GM19043 (cell line): ENCODE results near the gene UCK2.

Source experiments
- ATAC-seq: cut with Tn5 transposase; IDR thresholded peaks from one replicate; pipeline ENCODE4 v1.9.1; 2021; ENCODE audit warnings: low read depth; ENCODE audit not compliant: unreplicated experiment

The UCK2 gene

DNA sequence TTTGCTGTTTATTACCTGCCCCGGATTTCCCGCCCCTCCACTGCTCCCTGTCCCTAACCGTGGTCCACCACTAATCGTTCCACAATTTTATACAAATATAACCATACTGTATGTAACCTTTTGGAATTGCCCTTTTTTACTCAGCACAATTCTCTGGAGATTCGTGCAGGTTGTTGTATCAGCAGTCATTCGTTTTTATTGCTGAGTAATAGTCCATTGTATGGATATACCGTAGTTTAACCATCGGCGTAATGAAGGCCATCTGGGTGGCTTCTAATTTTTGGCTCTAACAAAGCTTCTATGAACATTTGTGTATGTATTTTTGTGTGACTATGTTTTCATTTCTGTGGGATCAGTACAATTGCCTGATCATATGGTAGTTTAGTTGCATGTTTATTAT, 50.0 kb downstream of the UCK2 start:
- ATAC-seq = no peak

DNA sequence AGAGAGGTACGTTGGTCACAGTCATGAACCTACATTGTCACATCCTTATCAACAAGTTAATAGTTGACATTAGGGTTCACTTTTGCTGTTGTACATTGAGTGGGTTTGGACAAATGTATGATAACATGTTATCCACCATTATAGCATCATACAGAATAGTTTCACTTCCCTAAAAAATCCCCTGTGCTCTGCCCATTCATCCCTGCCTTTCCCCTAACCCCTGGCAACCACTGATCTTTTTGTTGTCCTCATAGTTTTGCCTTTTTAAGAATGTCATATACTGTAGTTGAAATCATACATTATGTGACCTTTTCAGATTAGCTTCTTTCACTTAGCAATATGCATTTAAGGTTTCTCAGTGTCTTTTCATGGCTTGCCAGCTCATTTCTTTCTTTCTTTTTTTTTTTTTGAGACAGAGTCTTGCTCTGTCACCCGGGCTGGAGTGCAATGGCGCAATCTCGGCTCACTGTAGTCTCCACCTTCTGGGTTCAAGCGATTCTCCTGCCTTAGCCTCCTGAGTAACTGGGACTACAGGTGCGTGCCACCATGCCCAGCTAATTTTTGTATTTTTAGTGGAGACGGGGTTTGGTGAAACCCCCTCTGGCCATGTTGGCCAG, 50.6 kb downstream of the UCK2 start:
- ATAC-seq = peak; percentile 37

DNA sequence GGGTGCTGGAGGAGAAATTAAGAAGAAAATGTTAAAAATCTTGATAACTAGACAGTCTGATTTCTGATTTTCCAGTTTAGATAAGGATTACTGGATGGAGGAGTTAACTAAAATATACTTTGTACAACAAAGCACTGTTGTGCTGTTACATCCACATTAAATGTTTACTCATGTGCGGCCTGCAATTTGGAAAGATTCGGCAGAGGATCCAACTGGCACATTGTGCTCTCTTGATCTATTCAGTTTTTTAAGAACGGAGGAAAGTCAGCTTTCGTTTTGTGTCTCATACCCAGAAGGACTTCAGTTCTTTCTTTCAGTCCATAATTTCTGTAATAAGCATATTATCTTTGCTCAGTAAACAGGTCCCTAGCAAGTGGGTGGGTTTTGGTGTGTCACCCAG, 52.5 kb downstream of the UCK2 start:
- ATAC-seq = no peak

DNA sequence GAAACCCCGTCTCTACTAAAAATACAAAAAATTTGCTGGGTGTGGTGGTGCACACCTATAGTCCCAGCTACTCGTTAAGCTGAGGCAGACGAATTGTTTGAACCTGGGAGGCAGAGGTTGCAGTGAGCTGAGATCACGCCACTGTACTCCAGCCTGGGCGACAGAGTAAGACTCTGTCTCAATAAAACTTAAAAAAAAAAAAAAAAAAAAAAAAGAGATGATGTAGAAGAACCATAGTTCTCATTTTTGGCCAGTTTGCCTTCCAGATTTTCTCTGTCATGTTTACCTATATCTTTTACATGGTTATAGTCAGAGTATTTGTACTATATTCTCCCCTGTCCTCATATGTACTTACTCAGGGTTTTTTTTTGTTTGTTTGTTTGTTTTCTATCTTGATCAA, 53.6 kb downstream of the UCK2 start:
- no peak for ATAC-seq

DNA sequence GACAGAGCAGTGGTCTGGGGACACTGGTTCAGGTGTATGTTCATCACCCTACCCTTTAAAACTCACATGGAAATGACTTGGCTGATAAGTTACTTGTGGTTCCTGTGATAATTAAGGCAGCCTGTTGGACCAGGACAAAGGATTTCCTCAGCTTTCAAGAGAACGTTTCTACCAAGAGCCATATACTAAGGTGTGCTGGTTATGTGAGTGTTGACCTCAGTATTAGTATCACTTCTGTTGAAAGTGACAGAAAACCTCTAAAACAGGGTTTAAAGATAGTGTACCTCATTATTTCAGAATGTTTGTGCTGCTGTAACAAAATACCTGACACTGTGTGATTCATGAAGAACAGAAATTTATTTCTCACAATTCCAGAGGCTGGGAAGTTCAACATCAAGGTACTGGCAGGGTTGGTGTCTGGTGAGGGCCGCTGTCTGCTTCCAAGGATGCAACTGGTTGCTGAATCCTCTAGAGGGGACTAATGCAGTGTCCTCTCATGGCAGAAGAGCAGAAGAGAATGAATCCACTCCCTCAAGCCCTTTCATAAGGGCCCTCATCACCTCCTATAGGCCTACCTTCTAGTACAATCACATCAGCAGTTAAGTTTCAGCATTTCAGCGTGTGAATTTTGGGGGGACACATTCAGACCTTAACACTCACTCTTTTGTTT, 54.9 kb downstream of the UCK2 start:
- peak; percentile 30 for ATAC-seq

DNA sequence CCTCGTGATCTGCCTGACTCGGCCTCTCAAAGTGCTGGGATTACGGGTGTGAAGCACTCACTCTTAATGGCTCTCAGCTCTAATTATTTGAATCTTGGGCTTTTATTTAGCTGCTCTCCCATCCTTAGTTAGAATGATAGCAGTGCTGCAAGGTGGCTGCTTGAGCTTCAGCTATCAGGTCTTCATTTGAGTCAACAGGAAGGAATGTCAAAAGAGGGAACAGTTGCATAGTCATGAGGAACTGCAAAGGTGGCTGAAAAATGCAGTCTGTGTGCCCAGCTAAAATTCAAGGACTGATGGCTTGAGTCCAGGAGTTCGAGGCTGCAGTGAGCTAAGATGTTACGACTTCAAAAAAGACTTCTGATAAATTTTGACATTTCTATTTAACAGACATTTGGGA, 55.6 kb downstream of the UCK2 start:
- ATAC-seq = no peak

DNA sequence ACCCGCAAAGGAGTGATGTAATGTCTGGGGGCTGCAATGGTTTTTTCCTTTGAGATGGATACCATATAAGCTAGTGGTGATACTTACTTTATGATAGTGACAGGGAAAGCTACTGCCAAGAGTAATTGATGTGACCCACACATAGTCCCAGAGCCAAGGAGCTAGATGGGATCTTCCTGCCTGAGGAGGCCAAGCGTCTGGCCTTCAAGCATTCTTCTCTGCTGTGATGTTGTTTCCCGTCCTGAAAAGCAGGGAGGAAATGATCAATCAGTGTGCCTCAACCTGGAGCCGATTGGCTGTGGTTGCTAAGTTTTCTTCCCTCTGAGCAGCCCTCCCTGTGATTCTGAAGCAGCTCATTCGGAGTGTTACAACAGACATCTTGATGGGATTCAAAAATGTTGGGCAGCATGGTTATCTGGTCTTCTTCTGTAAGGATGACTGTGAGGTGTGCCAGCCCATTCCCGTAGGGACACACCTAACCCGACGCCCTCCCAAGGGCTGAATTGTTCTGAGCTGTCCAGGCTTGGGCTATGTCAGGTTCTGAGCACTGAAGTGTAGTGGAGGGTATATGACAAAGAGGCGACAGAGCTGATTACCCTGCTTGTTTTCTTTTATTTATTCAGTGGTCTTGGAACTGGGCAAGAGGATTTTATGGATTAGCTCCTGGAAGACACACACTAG, 56.7 kb downstream of the UCK2 start:
- no peak for ATAC-seq

DNA sequence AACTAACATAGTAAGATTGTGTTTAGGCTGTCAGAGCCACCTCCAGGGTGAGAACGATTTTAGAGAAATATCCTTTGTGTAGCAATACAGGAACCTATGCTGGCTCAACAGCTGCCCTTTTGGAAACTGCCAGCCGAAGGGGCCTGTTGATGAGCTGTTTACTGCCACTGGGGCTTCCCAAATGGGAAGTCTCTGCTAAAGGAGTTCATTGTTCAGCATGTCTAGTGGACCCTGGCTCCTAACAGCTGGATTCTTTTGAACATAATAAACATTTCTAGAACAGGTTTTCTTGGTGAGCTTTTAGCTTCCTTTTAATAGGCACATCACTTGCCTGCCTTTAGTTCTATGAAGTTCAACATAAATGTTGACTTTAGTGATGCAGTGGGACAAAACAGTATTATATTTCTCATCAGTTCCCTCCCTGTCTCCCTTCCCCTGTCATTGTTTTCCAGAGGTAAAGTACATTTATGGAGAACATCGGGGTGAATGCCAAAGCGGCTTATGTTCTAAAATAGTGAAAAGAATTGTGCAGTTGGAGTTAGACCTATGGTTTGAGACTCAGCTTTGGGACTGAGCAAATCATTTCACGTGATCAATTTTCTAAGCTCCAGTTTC, 57.4 kb downstream of the UCK2 start:
- no peak for ATAC-seq

DNA sequence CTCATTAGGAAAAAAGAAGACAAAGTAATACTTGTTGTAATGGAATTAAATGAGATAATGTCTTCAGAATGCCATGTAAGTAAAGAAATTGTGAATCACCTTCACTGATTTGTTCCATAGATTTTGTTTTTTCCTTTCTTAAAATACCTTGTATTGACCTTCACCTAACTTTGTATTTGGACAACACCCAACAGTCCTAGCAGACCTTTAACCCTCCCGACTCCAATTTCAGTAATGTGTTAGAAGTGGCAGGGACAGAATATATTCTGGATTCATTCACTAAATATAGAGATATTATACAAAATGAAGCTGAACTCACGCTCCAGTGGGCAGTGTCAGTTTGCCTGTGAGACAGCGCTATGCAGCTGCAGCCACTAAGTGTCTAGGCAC, 57.9 kb downstream of the UCK2 start:
- ATAC-seq = no peak

DNA sequence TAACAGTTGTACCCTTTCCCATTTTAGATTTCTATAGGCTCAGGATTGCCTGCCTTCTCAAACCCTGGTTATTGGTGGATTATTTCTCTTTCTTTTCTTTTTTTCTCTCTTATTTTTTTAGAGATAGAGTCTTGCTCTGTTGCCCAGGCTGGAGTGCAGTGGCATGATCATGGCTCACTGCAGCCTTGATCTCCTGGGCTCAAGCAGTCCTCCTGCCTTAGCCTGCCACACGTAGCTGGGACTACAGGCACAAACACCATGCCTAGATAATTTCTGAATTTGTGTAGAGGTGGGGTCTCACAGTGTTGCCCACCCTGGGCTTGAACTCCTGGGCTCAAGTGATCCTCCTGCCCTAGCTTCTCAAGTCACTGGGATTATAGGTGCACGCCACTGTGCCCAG, 58.8 kb downstream of the UCK2 start:
- no peak for ATAC-seq

DNA sequence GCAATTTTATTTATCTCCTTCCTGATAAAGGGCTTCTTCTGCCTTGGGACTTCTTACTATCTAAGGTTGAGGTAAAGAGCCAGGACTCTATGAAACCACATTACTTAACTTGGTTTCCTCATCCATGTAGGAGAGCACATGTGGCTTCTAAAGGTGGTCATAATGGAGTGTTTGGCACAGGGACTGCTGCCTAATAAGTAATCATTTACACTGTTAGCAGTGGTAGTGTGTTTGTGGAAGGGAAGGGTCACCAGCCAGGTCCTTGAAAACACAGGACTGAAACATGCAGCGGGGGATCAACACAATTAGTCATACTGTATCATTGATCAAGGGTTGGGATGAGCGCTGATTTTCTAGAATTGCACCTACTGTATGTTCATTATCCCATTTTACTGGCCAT, 59.6 kb downstream of the UCK2 start:
- no peak for ATAC-seq

DNA sequence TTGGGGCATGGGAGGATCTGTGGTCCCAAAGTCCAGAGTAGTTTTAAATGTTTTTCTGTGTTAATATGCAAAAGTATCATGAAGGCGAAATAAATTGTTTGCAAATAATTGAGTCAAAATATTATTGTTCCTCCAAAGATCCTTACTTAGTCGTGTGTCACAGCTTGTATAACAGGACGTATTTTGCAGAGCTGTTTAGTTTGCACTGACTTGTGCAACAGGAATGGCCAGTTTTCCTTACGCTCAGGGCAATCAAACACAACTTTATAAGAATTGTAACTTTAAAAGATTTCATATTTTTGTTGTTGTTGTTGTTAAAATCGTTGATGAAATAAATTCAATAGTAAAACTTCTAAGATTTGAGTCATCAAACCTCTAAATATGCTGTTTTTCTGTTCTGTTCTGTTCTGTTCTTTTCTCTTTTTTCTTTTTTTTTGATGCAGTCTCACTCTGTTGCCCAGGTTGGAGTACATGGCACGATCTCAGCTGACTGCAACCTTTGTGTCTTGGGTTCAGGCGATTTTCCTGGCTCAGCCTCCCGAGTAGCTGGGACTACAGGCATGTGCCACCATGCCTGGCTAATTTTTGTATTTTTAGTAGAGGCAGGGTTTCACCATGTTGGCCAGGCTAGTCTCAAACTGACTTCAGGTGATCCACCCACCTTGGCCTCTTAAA, 60.6 kb downstream of the UCK2 start:
- ATAC-seq = no peak

DNA sequence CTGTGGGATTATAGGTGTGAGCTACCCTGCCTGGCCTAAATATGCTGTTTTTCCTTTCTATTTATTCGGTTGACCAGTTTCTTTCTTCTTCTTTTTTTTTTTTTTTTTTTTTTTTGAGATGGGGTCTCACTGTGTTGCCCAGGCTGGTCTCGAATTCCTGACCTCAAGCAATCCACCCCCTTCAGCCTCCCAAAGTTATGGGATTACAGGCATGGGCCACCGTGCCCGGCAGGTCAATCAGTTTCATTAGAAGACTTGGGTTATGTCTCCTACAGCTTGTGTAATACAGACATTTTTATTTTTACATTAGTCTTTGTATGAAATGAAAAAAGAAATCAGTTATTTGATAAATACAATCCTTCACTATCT, 61.1 kb downstream of the UCK2 start:
- ATAC-seq = no peak

DNA sequence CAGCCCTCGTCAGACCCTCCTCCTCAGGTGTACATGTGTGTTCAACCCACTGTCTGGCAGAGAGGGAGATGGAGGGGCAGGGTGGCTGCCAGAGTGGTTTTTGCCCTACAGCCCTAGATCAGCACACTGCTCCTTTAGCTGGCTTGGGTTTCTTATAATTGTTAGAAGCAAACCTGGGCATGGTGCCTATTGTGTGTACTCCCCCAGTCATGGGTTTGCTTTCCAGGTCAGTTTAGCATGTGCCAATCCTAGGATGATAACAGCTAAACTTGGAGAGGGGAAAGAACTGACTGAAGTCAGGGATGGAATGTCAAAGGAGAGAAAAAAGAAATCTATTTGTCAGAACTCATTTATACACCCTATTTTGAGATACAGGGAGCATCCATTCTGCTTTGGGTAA, 63.3 kb downstream of the UCK2 start:
- no peak for ATAC-seq

DNA sequence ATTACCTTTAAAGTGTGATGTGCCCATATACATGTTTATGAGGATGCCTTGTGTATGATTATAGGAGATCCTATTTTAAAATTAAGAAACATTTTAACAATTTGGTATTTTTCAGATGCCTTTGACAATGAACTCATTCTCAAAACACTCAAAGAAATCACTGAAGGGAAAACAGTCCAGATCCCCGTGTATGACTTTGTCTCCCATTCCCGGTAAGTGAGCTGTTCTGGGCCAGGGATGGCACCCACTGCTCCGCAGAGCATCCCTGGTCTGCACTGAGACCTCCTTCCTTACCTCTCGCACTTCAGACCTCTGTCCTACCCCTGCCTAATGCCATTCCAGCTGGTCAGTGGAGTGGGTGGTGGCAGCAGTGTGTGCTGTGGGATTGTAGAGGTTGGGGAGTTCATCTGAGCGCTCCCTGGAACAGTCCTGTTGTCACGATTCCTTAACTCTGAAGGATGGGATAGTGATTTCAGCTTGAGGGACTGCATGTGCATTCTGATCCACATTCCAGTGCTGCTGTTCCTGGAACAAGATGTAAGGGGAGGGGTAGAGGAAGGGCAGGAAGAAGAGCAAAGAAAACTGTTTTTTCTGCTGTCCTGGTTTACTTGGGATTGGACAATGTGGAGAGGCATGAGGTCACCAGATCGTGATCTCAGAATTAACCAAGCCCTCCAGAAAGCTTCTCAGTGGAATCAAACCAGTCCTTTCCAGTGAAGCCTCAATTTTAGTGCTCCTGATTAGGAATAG, 63.9 kb downstream of the UCK2 start:
- ATAC-seq = no peak

DNA sequence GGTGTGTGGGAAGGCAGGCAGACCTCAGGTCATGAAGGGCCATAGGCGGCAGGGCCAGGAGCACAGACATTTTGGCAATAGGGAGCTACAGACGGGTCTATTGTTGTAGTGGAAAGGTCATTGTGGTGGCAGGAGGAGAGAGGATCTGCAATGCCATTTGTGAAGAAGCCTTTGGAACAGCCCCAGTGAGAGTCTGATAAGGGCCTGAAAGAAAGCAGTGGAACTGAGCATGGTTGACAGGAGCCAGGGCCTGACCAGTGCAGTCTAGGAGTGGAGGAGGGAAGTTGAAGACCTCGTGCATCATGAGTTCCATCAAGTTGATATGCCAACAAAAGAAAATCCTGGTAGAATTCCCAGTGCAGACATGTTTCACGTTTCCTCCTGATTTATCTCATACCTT, 65.5 kb downstream of the UCK2 start:
- ATAC-seq = no peak

DNA sequence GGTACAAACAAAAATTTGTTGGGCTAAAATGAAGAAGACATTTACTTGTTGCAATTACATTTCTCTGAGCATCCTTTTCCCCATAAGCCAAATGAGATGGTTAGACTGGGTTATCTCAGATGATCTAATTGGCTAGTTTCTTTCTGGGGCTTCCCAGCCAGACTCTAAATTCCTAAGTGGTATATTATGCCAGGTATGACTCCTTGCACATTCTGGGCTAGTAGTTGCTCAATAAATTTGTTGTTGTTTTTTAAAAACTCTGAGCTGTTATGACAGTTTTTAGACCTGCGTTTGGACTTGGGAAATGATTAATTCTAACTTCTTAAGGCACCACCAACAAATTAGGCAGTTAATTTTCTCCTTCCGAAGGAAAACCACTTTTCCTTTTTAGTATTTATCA, 66.1 kb downstream of the UCK2 start:
- ATAC-seq = no peak

DNA sequence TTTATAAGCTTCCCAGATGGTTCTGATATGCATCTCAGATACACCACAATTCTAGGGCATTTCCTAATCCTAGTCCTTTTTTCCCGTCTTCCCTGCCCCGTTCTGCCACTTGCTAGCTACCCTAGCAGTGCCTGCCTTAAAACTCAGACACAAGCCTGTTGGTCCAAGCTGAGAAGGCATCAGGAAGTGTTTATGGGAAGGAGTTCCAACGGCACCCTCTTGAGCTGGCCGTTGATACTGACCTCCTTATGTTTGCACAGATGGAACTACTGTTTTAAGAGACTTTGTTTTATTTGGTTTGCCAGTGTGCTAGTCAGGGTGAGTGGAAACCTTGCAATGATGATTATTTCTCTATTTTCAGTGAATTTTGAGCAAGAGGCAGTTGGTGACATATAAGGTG, 67.2 kb downstream of the UCK2 start:
- no peak for ATAC-seq

DNA sequence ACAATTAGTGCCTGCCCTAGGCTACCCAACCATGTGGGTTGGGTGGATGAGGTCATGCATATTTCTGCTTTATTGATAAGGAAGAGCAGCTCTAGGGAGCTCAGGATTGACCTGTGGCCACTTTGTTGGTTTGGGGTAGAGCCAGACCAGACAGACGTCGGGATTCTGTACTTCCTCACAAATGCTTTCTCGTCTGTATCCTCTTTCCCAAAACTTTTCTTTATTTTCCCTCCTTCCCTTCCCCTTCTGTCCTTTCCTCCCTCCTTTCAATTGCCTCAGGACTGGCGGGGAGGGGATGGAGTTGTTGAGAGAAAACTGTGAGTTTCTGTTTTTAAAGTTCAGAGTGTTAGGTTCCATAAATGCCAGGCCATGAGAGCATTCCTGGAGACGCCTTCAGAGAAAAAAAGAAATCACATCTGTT, 68.0 kb downstream of the UCK2 start:
- no peak for ATAC-seq

DNA sequence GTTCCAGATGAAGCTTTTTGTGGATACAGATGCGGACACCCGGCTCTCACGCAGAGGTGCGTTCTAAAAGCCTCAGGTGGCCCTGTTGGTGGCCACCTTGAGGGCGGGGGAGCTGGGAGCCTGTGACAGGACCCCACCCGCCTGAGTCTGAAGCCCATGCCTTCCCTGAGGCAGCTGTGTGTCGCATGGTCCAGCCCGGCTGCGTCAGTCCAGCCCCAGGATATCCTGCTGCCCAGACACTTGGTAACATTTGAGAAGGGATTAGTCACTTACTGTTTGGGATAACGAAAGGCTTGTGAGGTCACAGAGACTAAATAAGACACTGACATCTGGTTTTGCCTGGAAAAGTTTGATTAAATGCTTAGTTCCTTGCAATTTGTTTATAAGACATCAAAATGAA, 68.9 kb downstream of the UCK2 start:
- ATAC-seq = no peak
